Prostate gland (tissue), 2 donors: Measurements from ENCODE around the gene MTMR6. TPM values are rescaled to one million over a fixed set of nuclear protein-coding genes. Genes with fewer than 3 reads are reported as not detected.

ENCODE experiments used
- DNase-seq: peaks from one replicate; pipeline ENCODE4 v3.0.0-alpha.2; 2019; ENCODE audit warnings: low spot score
- H3K27ac ChIP-seq, 2 donors: fragments of 200-600 bp; sonication (generic); 2 replicates each; pipeline ENCODE4 v1.5.1; 2017 to 2019
- H3K27me3 ChIP-seq: fragments of 200-600 bp; sonication (generic); replicated peaks from 2 replicates; pipeline ENCODE4 v1.5.1; 2019; ENCODE audit not compliant: insufficient read depth
- H3K36me3 ChIP-seq, 2 donors: fragments of 200-600 bp; sonication (generic); 1 replicate in 1 of 2; 2 replicates in 1 of 2; pipeline versions ENCODE4 v1.5.1 to v1.8.1; 2017 to 2019
- H3K4me1 ChIP-seq: fragments of 200-600 bp; sonication (generic); replicated peaks from 2 replicates; pipeline ENCODE4 v1.5.1; 2019
- H3K4me3 ChIP-seq, 2 donors: fragments of 200-600 bp; sonication (generic); 2 replicates each; pipeline ENCODE4 v1.5.1; 2017 to 2019
- H3K9me3 ChIP-seq: fragments of 200-600 bp; sonication (generic); 2 replicates; pipeline ENCODE4 v1.5.1; 2017
- POLR2A ChIP-seq: fragments of 450-650 bp; IDR thresholded peaks from one replicate; pipeline ENCODE4 v1.6.1; 2016; ENCODE audit warnings: antibody characterized with exemption, mild to moderate bottlenecking
- POLR2AphosphoS5 ChIP-seq: sonication (generic); formaldehyde crosslinking; IDR thresholded peaks from one replicate; pipeline ENCODE4 v1.6.1; 2017; ENCODE audit warnings: antibody characterized with exemption
- WGBS: methylation state at CpG from one replicate; pipeline ENCODE4 v1.1.5; 2018; 5-methylcytosine and 5-hydroxymethylcytosine counted together
- intact Hi-C: fragments of 100-400 bp; cut with DNase I; formaldehyde crosslinking; loops from one replicate; pipeline ENCODE4 v1.14.2; 2022
- total RNA-seq, 2 donors: library from RNA; depleted of rRNA; stranded (reverse); fragments of >200 nt; gene quantifications; one replicate each; pipeline ENCODE4 v1.1.0, GENCODE V29; 2016
- TF ChIP-seq, protein P1 (sequence below), 4 experiments: fragments of 200-600 bp in 2 of 4; fragments of 450-650 bp in 2 of 4; sonication (generic) in 2 of 4; IDR thresholded peaks; 1 replicate in 3 of 4; 2 replicates in 1 of 4; pipeline ENCODE4 v1.5.1; 2016 to 2019; ENCODE audit warnings: antibody characterized with exemption in 4 of 4, mild to moderate bottlenecking in 2 of 4, moderate library complexity in 2 of 4

Gene MTMR6
- total RNA-seq, 2 donors from 2014 or later = 12.7 to 17.1 TPM

GRCh38 chr13:25218019-25218418, 69.3 kb downstream of the MTMR6 start:
- Histone ChIP-seq H3K27me3 (no peaks in the 10 kb centered on the region), H3K9me3 (no peaks in the 10 kb centered on the region), H3K36me3 (no peaks in the 10 kb centered on the region), H3K4me3 (no peak overlapping the region), H3K4me1 (no peaks in the 10 kb centered on the region), H3K27ac (no peak overlapping the region)
- 82% methylated on average over 5 of the region's 5 CpGs for WGBS
- TF ChIP-seq POLR2A (no peak), POLR2AphosphoS5 (no peak)
- TF ChIP-seq, protein P1, sequence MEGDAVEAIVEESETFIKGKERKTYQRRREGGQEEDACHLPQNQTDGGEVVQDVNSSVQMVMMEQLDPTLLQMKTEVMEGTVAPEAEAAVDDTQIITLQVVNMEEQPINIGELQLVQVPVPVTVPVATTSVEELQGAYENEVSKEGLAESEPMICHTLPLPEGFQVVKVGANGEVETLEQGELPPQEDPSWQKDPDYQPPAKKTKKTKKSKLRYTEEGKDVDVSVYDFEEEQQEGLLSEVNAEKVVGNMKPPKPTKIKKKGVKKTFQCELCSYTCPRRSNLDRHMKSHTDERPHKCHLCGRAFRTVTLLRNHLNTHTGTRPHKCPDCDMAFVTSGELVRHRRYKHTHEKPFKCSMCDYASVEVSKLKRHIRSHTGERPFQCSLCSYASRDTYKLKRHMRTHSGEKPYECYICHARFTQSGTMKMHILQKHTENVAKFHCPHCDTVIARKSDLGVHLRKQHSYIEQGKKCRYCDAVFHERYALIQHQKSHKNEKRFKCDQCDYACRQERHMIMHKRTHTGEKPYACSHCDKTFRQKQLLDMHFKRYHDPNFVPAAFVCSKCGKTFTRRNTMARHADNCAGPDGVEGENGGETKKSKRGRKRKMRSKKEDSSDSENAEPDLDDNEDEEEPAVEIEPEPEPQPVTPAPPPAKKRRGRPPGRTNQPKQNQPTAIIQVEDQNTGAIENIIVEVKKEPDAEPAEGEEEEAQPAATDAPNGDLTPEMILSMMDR (IDR thresholded peaks at IDR 0.05) = no peak
- no peak for DNase-seq
- intact Hi-C loops = no loop called here

GRCh38 chr13:25217023-25217885, 70.0 kb downstream of the MTMR6 start:
- Histone ChIP-seq H3K4me1 (no peaks in the 10 kb centered on the region), H3K27me3 (no peaks in the 10 kb centered on the region), H3K36me3 (no peaks in the 10 kb centered on the region), H3K9me3 (no peaks in the 10 kb centered on the region), H3K27ac (no peak overlapping the region), H3K4me3 (no peak overlapping the region)
- no peak for DNase-seq
- intact Hi-C loops = no loop called here
- TF ChIP-seq POLR2AphosphoS5 (no peak), POLR2A (no peak)
- TF ChIP-seq, protein P1 (IDR thresholded peaks at IDR 0.05) = no peak
- WGBS = 66% methylated on average over 12 of the region's 12 CpGs

- no peak for DNase-seq
- Histone ChIP-seq H3K36me3 (no peaks in the 10 kb centered on the region), H3K27ac (peak overlapping the region in 1 of 2 donors; percentile 8), H3K4me3 (no peak overlapping the region), H3K27me3 (no peaks in the 10 kb centered on the region), H3K4me1 (no peaks in the 10 kb centered on the region), H3K9me3 (no peaks in the 10 kb centered on the region)
- intact Hi-C loops = no loop called here
- TF ChIP-seq POLR2A (no peak), POLR2AphosphoS5 (no peak)
- TF ChIP-seq, protein P1 (IDR thresholded peaks at IDR 0.05) = no peak
- 55% methylated on average over 3 of the region's 3 CpGs for WGBS
Observed at GRCh38 chr13:25215253-25215575, 72.1 kb downstream of the MTMR6 start.

GRCh38 chr13:25214491-25215252, 72.6 kb downstream of the MTMR6 start:
- intact Hi-C loops = no loop called here
- Histone ChIP-seq H3K36me3 (no peaks in the 10 kb centered on the region), H3K4me3 (no peak overlapping the region), H3K9me3 (no peaks in the 10 kb centered on the region), H3K27ac (peak overlapping the region in 1 of 2 donors; percentile 8), H3K27me3 (no peaks in the 10 kb centered on the region), H3K4me1 (no peaks in the 10 kb centered on the region)
- WGBS = 28% methylated on average over 6 of the region's 6 CpGs
- no peak for DNase-seq
- TF ChIP-seq POLR2AphosphoS5 (no peak), POLR2A (no peak)
- TF ChIP-seq, protein P1 (IDR thresholded peaks at IDR 0.05) = no peak
